Osteoblast (primary cell): ENCODE measurements around the gene MRPL44. TPM values are rescaled to one million over a fixed set of nuclear protein-coding genes. Genes with fewer than 3 reads are reported as not detected.
A peak's percentile ranks its signal among the peaks of the same experiment; 100 is the strongest.

Experiments used
- DNase-seq: peaks from one replicate; pipeline ENCODE4 v3.0.0; 2011; ENCODE audit warnings: low spot score, mixed read lengths; ENCODE audit not compliant: insufficient read length; ENCODE audit errors: missing footprints
- H2AFZ ChIP-seq: 2 replicates; pipeline ENCODE4 v1.6.0; 2011; ENCODE audit warnings: mild to moderate bottlenecking, low read length
- H3K27ac ChIP-seq: 2 replicates; pipeline ENCODE4 v1.5.1; 2011; ENCODE audit warnings: mild to moderate bottlenecking, low read depth, low read length, moderate library complexity
- H3K27me3 ChIP-seq: 2 replicates; pipeline ENCODE4 v1.6.0; 2012; ENCODE audit warnings: mild to moderate bottlenecking, control low read depth, inconsistent platforms, low read length, moderate library complexity; ENCODE audit not compliant: insufficient read depth
- H3K36me3 ChIP-seq: 2 replicates; pipeline ENCODE4 v1.5.1; 2011; ENCODE audit warnings: mild to moderate bottlenecking, low read length, control low read depth, moderate library complexity; ENCODE audit not compliant: insufficient read depth
- H3K4me1 ChIP-seq: 2 replicates; pipeline ENCODE4 v1.5.1; 2011; ENCODE audit warnings: mild to moderate bottlenecking, low read length, control low read depth, moderate library complexity; ENCODE audit not compliant: insufficient read depth
- H3K4me2 ChIP-seq: 2 replicates; pipeline ENCODE4 v1.6.0; 2011; ENCODE audit warnings: mild to moderate bottlenecking, low read length; ENCODE audit not compliant: insufficient read depth
- H3K4me3 ChIP-seq: fragments of 200-600 bp; sonication (generic); 3 replicates; pipeline ENCODE4 v1.5.1; 2012; ENCODE audit warnings: mild to moderate bottlenecking, low read length, inconsistent platforms; ENCODE audit not compliant: insufficient read depth
- H3K79me2 ChIP-seq: 2 replicates; pipeline ENCODE4 v1.6.0; 2012; ENCODE audit warnings: mild to moderate bottlenecking, low read length, control low read depth, inconsistent platforms; ENCODE audit not compliant: insufficient read depth
- H3K9me3 ChIP-seq: 2 replicates; pipeline ENCODE4 v1.5.1; 2011; ENCODE audit warnings: low read depth, low read length, control low read depth
- H4K20me1 ChIP-seq: 2 replicates; pipeline ENCODE4 v1.6.0; 2012; ENCODE audit warnings: mild to moderate bottlenecking, low read length, control low read depth; ENCODE audit not compliant: insufficient read depth
- total RNA-seq: library from RNA; depleted of rRNA; stranded (reverse); fragments of >200 nt; gene quantifications from 2 replicates; pipeline ENCODE4 v1.2.3, GENCODE V29; 2012
- TF ChIP-seq, protein P1 (sequence below): IDR thresholded peaks from 2 replicates; pipeline ENCODE4 v1.5.1; 2011; ENCODE audit warnings: mild to moderate bottlenecking, low read depth, low read length, moderate library complexity; ENCODE audit errors: extremely low read depth

The MRPL44 gene
- total RNA-seq, 1 donor: 29.3 TPM

DNA sequence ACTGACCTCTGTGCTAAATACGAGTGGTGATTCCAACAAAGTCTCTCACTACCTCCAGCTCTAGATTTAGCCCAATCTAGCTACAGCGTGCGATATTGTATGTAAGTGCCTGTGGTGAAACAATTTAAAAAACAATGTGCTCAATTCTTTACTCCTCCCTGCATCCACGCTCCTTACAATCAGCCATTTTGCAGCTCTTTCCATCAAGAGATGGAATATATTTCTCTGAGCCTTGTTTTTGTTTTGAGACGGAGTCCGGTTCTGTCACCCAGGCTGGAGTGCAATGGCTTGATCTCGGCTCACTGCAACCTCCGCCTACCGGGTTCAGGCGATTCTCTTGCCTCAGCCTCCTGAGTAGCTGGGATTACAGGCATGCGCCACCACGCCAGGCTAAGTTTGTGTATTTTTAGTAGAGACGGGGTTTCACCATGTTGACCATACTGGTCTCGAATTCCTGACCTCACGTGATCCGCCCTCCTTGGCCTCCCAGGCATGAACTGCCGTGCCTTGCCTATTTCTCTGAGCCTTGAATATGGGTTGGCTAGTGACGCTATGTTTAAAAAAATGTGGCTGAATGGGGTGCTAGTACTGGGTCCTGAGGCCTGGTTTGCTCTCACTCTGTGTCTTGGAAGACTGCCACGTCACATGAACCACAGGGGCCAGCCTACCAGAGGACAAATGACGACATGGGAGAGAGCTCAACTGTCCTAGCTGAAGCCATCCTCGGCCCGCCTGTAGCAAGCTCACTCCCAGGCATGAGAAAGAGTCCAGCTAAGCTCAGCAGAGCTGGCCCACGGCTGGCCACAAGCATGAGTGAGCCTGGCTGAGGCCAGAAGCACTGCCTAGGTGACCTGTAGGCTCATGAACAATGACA lies 26.9 kb upstream of the MRPL44 start:
- no peaks in the 10 kb centered on the region for H3K27me3 ChIP-seq
- H3K36me3 ChIP-seq: peaks cover 4% of the 10 kb centered on the region
- peak overlapping the region; percentile 63 for H3K27ac ChIP-seq
- no peak overlapping the region for H3K4me3 ChIP-seq
- peak; percentile 41 for DNase-seq
- TF ChIP-seq, protein P1, sequence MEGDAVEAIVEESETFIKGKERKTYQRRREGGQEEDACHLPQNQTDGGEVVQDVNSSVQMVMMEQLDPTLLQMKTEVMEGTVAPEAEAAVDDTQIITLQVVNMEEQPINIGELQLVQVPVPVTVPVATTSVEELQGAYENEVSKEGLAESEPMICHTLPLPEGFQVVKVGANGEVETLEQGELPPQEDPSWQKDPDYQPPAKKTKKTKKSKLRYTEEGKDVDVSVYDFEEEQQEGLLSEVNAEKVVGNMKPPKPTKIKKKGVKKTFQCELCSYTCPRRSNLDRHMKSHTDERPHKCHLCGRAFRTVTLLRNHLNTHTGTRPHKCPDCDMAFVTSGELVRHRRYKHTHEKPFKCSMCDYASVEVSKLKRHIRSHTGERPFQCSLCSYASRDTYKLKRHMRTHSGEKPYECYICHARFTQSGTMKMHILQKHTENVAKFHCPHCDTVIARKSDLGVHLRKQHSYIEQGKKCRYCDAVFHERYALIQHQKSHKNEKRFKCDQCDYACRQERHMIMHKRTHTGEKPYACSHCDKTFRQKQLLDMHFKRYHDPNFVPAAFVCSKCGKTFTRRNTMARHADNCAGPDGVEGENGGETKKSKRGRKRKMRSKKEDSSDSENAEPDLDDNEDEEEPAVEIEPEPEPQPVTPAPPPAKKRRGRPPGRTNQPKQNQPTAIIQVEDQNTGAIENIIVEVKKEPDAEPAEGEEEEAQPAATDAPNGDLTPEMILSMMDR: no peak
- H4K20me1 ChIP-seq: peaks cover 47% of the 10 kb centered on the region
- no peak overlapping the region for H2AFZ ChIP-seq
- peaks cover 24% of the 10 kb centered on the region for H3K4me1 ChIP-seq
- H3K4me2 ChIP-seq: no peak overlapping the region
- H3K9me3 ChIP-seq: peaks cover 5% of the 10 kb centered on the region
- H3K79me2 ChIP-seq: peaks cover 99% of the 10 kb centered on the region

DNA sequence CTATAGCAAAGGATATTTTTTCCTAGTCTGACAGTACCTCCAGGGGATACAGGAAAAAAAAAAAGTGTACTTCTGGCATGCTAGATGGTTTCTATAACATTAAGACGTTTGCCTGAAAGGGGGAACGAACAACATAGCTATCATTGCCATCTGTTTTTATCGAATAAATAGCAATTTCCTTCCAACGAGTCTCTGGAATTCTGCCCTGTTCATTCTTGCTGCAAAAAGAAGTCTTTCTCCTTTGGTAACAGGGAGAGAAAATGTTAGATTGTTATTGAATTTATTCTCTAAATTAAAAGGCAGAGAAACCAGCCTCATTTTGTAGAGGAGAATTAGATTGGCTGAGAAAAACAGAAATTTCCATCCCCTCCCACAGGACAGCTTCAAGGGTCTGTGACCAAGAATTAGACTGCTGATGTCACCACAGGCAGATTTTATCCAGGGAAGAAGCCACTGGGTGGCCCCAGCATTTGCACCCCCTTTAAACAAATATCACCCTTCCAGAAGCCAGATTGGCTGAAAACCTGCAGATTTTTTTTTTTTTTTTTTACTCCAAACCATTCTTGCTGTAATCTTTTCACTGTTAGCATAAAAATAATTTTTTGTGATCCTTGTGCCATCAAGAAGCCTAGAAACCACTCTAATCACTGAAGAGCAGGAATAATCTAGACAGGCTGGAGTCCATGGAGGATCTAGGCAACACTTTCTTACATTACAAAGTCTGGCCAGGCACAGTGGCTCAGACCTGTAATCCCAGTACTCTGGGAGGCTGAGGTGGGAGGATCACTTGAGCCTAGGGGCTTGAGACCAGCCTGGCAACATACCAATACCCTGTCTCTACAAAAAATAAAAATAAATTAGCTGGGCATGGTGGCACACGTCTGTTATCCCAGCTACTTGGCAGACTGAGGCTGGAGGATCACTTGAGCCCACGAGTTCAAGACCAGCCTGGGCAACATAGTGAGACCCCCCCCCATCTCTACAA lies 24.2 kb upstream of the MRPL44 start:
- Histone ChIP-seq H3K4me2 (no peak overlapping the region), H2AFZ (no peak overlapping the region), H4K20me1 (peaks cover 48% of the 10 kb centered on the region), H3K36me3 (no peaks in the 10 kb centered on the region), H3K4me3 (no peak overlapping the region), H3K27me3 (no peaks in the 10 kb centered on the region), H3K79me2 (peaks cover 99% of the 10 kb centered on the region), H3K9me3 (no peaks in the 10 kb centered on the region), H3K4me1 (peaks cover 38% of the 10 kb centered on the region), H3K27ac (peak overlapping the region; percentile 19)
- TF ChIP-seq, protein P1: no peak
- DNase-seq: no peak

DNA sequence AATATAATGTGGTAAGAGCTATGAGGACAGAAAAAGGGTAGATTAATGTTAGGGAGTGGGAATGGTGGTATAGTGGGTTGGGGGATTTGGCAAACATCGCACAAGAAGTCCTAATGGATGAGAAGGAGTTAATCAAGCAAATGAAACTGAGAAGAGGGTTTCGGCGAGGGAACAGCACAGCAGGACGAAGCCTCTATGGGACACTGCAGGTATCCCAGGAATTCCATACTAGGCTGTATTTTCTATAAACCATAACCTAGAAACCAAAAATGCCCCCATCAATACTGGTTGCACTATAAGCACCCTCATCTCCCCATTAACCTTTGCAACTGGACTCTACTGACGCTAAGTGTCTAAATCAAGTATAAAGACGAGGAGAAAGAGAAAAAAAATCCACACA lies 22.4 kb upstream of the MRPL44 start:
- no peak for DNase-seq
- Histone ChIP-seq H3K4me1 (peaks cover 41% of the 10 kb centered on the region), H4K20me1 (peaks cover 49% of the 10 kb centered on the region), H3K79me2 (peaks cover 99% of the 10 kb centered on the region), H2AFZ (no peak overlapping the region), H3K4me3 (no peak overlapping the region), H3K36me3 (no peaks in the 10 kb centered on the region), H3K27ac (no peak overlapping the region), H3K27me3 (no peaks in the 10 kb centered on the region), H3K9me3 (no peaks in the 10 kb centered on the region), H3K4me2 (no peak overlapping the region)
- TF ChIP-seq, protein P1: no peak
